ENCODE measurements around the gene PCDH15. TPM values are rescaled to one million over a fixed set of nuclear protein-coding genes. Genes with fewer than 3 reads are reported as not detected.

Gene PCDH15
- total RNA-seq, 4 donors from 2014 or later, result 0.14 to 0.48 (median 0.37) TPM; not detected in 1

GRCh38 chr10:54503863-54504262 is 297.2 kb downstream of the PCDH15 start:
- 58 to 60% methylated on average over 3 of the region's 3 CpGs for WGBS, 2 donors (ENCODE audit: low coverage in 1 of 2)
- H3K36me3 ChIP-seq, result no peaks in the 10 kb centered on the region
- in situ Hi-C loops (cut with MboI; ENCODE audit: low pct_ligation_motif_present in 1 of 4, low pct_unique_long_range_greater_than_20kb in 1 of 4, low sequenced_read_pairs in 3 of 4) (no loop called here), intact Hi-C loops (cut with DNase I; ENCODE audit: low total_unique reads) (no loop called here)
- no peaks in the 10 kb centered on the region for H3K4me1 ChIP-seq
- no peak overlapping the region for H3K4me3 ChIP-seq
- H3K27ac ChIP-seq, result no peak overlapping the region
- no peak for TF ChIP-seq POLR2A (IDR thresholded peaks at IDR 0.05)
- no peak for TF ChIP-seq EP300 (IDR thresholded peaks at IDR 0.05; ENCODE audit: low read depth)
- TF ChIP-seq CTCF (IDR thresholded peaks at IDR 0.05), result no peak
- no peak for TF ChIP-seq POLR2AphosphoS5 (IDR thresholded peaks at IDR 0.05)
- no peak for DNase-seq
- H3K9me3 ChIP-seq, result no peaks in the 10 kb centered on the region
- H3K27me3 ChIP-seq, result no peaks in the 10 kb centered on the region

GRCh38 chr10:54501929-54502328 is 299.1 kb downstream of the PCDH15 start:
- H3K27ac ChIP-seq, result no peak overlapping the region
- no peak for DNase-seq
- no peaks in the 10 kb centered on the region for H3K36me3 ChIP-seq
- H3K4me3 ChIP-seq, result no peak overlapping the region
- intact Hi-C loops (cut with DNase I; ENCODE audit: low total_unique reads) (no loop called here), in situ Hi-C loops (cut with MboI; ENCODE audit: low pct_ligation_motif_present in 1 of 4, low pct_unique_long_range_greater_than_20kb in 1 of 4, low sequenced_read_pairs in 3 of 4) (no loop called here)
- TF ChIP-seq EP300 (IDR thresholded peaks at IDR 0.05; ENCODE audit: low read depth) (no peak), POLR2AphosphoS5 (IDR thresholded peaks at IDR 0.05) (no peak), CTCF (IDR thresholded peaks at IDR 0.05) (no peak)
- H3K9me3 ChIP-seq, result no peaks in the 10 kb centered on the region
- no peaks in the 10 kb centered on the region for H3K27me3 ChIP-seq
- H3K4me1 ChIP-seq, result no peaks in the 10 kb centered on the region

GRCh38 chr10:54496852-54497251 is 304.2 kb downstream of the PCDH15 start:
- WGBS, 2 donors (ENCODE audit: low coverage in 1 of 2), result 66 to 75% methylated on average over 3 of the region's 3 CpGs
- H3K4me3 ChIP-seq, result no peak overlapping the region
- no peak overlapping the region for H3K27ac ChIP-seq
- DNase-seq, result no peak
- H3K27me3 ChIP-seq, result no peaks in the 10 kb centered on the region
- no peaks in the 10 kb centered on the region for H3K4me1 ChIP-seq
- TF ChIP-seq CTCF (IDR thresholded peaks at IDR 0.05) (no peak), POLR2A (IDR thresholded peaks at IDR 0.05) (no peak), EP300 (IDR thresholded peaks at IDR 0.05; ENCODE audit: low read depth) (no peak), POLR2AphosphoS5 (IDR thresholded peaks at IDR 0.05) (no peak)
- H3K9me3 ChIP-seq, result no peaks in the 10 kb centered on the region
- in situ Hi-C loops (cut with MboI; ENCODE audit: low pct_ligation_motif_present in 1 of 4, low pct_unique_long_range_greater_than_20kb in 1 of 4, low sequenced_read_pairs in 3 of 4) (no loop called here), intact Hi-C loops (cut with DNase I; ENCODE audit: low total_unique reads) (no loop called here)
- no peaks in the 10 kb centered on the region for H3K36me3 ChIP-seq

- Histone ChIP-seq H3K9me3 (no peaks in the 10 kb centered on the region), H3K36me3 (no peaks in the 10 kb centered on the region), H3K27me3 (no peaks in the 10 kb centered on the region), H3K4me1 (no peaks in the 10 kb centered on the region), H3K27ac (no peak overlapping the region), H3K4me3 (no peak overlapping the region)
- TF ChIP-seq POLR2A (IDR thresholded peaks at IDR 0.05) (no peak), CTCF (IDR thresholded peaks at IDR 0.05) (no peak), EP300 (IDR thresholded peaks at IDR 0.05; ENCODE audit: low read depth) (no peak), POLR2AphosphoS5 (IDR thresholded peaks at IDR 0.05) (no peak)
- WGBS, 2 donors (ENCODE audit: low coverage in 1 of 2), result 48 to 58% methylated on average over 2 of the region's 2 CpGs
- in situ Hi-C loops (cut with MboI; ENCODE audit: low pct_ligation_motif_present in 1 of 4, low pct_unique_long_range_greater_than_20kb in 1 of 4, low sequenced_read_pairs in 3 of 4) (no loop called here), intact Hi-C loops (cut with DNase I; ENCODE audit: low total_unique reads) (no loop called here)
- no peak for DNase-seq
Observed at GRCh38 chr10:54487743-54488142, 313.3 kb downstream of the PCDH15 start.
